ENCODE results near the gene GRAP2.

DNA sequence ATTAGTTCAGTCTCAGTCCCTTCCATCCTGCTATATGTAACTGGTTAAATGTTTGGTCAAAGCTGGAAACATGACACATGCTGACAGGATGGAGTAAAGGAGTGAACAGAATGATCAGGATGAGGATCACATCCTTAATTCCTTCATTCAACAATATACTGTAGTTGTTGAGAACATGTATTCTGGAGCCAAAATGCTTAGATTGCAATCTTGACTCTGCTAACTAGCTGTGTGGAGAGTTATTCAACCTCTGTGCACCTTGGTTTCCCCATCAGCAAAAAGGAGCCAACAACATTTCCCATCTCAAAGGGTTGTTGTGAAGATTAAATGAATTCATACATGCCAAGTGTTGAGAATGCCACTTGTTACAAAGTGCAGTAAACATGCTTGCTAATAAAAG, 20.2 kb upstream of the GRAP2 start:
- TF ChIP-seq, protein P1, sequence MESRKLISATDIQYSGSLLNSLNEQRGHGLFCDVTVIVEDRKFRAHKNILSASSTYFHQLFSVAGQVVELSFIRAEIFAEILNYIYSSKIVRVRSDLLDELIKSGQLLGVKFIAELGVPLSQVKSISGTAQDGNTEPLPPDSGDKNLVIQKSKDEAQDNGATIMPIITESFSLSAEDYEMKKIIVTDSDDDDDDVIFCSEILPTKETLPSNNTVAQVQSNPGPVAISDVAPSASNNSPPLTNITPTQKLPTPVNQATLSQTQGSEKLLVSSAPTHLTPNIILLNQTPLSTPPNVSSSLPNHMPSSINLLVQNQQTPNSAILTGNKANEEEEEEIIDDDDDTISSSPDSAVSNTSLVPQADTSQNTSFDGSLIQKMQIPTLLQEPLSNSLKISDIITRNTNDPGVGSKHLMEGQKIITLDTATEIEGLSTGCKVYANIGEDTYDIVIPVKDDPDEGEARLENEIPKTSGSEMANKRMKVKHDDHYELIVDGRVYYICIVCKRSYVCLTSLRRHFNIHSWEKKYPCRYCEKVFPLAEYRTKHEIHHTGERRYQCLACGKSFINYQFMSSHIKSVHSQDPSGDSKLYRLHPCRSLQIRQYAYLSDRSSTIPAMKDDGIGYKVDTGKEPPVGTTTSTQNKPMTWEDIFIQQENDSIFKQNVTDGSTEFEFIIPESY (IDR thresholded peaks at IDR 0.05; ENCODE audit: extremely low read depth, insufficient replicate concordance, low read length): no peak
- TF ChIP-seq, protein P2, sequence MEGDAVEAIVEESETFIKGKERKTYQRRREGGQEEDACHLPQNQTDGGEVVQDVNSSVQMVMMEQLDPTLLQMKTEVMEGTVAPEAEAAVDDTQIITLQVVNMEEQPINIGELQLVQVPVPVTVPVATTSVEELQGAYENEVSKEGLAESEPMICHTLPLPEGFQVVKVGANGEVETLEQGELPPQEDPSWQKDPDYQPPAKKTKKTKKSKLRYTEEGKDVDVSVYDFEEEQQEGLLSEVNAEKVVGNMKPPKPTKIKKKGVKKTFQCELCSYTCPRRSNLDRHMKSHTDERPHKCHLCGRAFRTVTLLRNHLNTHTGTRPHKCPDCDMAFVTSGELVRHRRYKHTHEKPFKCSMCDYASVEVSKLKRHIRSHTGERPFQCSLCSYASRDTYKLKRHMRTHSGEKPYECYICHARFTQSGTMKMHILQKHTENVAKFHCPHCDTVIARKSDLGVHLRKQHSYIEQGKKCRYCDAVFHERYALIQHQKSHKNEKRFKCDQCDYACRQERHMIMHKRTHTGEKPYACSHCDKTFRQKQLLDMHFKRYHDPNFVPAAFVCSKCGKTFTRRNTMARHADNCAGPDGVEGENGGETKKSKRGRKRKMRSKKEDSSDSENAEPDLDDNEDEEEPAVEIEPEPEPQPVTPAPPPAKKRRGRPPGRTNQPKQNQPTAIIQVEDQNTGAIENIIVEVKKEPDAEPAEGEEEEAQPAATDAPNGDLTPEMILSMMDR (IDR thresholded peaks at IDR 0.05 in 2 of 3, conservative IDR thresholded peaks at IDR 0.05 in 1 of 3; ENCODE audit: borderline replicate concordance in 1 of 3, insufficient read depth in 1 of 3, low read depth in 2 of 3, low read length in 2 of 3): no peak
- no peak for TF ChIP-seq EZH2 (IDR thresholded peaks at IDR 0.05)
